Breast epithelium (tissue), 3 donors: ENCODE results near the gene ST8SIA6.

Experiments used
- CTCF ChIP-seq, 3 donors: fragments of 450-650 bp; IDR thresholded peaks; one replicate each; pipeline ENCODE4 v1.5.1; 2016 to 2017; ENCODE audit warnings: antibody characterized with exemption in 3 of 3, mild to moderate bottlenecking in 3 of 3, moderate library complexity in 3 of 3
- POLR2A ChIP-seq: fragments of 450-650 bp; IDR thresholded peaks from one replicate; pipeline ENCODE4 v1.6.1; 2016; ENCODE audit warnings: antibody characterized with exemption, mild to moderate bottlenecking, moderate library complexity
- POLR2AphosphoS5 ChIP-seq, 3 donors: sonication (generic); formaldehyde crosslinking; IDR thresholded peaks; one replicate each; pipeline ENCODE4 v1.6.1; 2017; ENCODE audit warnings: antibody characterized with exemption in 3 of 3

GRCh38 chr10:17415046-17415658 lies 39.2 kb downstream of the ST8SIA6 start:
- TF ChIP-seq POLR2A: no peak
- TF ChIP-seq POLR2AphosphoS5 (IDR thresholded peaks at IDR 0.05): no peak
- TF ChIP-seq CTCF (IDR thresholded peaks at IDR 0.05): no peak
